ENCODE measurements around the gene EFNA2.

EFNA2 gene

GRCh38 chr19:1260749-1261537 is 24.7 kb upstream of the EFNA2 start:
- peak; percentile 97 for DNase-seq

DNA sequence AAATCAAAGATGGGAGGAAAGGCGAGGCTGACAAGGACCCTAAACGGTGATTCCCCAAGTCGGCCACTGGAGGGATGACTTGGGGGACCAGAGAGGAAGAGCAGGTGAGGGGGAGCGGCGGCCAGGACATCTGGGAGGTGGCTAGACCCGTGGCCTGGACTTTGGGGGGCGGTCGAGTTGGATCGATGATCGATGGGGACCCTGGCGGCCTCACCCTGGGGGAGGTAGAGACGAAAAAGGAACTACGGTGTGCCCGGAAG is 24.2 kb upstream of the EFNA2 start:
- no peak for DNase-seq

GRCh38 chr19:1261798-1262622 is 23.7 kb upstream of the EFNA2 start:
- DNase-seq: no peak

DNA sequence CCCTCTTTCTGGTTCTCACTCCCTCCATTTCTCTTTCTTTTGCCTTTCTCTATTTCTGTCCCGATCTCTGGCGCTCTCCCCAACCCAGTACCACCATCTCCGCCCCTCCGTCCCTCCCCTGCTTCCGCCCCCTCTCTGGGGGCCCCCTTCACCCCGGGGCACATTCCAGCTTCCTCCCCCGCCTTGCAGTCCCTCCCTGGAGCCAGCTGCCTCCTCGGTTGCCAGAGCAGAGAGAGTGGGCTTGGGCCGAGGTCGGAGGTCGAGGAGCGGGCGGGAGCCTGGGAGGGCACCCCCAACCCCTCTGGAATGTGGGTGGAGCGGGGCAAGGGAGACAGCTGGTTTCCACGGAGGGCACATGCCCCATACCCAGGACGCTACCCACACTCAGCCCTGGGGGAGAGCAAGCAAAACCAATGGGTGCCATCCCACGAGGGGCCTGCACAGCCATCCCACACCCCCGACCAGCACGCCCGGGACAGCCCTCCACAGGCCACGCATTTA is 23.0 kb upstream of the EFNA2 start:
- DNase-seq: no peak

DNA sequence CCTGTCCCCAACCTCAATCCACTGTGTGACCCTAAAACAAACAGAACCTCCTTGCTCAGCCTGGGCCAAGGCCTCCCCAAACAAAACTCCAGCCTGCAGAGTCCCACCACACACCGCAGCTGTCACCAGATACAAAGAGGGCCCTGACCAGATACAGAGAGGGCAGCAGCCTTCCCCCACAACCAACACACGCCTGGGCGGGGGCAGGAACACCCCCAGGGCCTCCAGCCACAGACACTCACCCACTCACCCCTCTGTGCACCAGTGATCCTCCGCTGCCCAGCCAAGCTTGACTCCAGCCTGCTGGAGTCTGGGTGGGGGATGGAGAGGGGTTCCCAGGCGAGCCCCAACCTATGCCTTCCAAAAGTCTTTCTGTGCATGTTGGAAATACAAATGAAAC is 22.5 kb upstream of the EFNA2 start:
- no peak for DNase-seq

DNA sequence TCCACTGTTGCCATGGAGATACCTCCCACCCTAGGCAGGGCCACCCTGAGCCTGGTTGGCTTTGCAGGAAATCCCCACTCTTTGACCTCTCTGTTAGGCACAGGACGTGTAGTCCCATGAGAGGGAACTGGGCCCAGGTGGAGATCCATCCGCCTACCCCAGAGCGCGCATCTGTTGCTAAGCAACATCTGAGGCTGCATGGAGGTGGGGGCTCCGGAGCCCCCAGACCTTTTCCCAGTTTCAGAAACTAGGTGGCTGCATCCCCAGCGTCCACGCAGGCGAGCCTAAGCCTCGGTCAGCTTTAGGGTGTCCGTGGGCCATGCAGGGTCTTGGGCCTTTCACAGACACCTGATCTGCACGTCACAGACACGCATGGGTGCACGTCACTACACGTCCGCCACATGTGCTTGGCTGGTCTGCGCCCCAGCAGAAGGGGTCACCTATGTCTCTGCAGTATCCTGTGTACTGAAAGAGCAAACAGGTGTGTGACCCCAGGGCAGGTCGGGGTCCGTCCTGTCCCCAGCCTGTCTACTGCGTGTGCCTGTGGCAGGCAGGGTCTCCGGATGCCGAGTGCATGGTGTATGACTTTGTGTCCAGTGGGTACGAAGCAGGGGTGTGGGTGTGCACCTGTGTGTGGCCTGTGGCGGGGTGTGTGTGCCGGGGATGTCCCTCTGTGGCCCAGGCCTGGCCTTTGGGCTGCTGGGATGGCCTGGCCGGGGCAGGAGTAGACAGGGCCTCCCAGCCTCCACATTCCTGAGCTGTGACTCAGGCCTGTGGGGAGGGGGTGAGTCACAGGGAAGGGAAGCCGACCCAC is 20.7 kb upstream of the EFNA2 start:
- DNase-seq: peak; percentile 98

DNA sequence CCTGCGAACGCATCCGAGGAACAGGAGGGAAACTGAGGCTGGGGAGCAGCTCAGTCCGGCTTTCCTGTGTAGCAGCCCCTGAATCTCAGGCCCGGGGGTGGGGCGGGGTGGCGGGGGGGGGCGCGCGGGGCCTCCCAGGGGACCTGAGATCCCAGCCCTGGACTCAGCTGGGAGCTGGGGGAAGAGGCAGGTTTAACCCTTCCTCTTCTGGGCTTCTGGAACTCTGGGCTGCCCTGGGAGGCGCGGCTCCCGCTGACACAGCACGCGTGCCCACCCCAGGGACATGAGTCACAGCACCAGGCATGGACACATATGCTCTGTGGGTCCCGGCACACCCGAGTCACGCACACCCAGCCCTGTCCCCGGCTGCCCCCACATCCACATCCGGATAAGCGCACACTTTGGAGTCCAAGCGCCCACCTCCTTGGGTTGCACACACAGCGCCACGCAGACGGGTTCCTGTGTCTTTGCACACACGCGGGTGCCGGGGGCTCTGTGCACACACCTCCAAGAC is 20.0 kb upstream of the EFNA2 start:
- no peak for DNase-seq

DNA sequence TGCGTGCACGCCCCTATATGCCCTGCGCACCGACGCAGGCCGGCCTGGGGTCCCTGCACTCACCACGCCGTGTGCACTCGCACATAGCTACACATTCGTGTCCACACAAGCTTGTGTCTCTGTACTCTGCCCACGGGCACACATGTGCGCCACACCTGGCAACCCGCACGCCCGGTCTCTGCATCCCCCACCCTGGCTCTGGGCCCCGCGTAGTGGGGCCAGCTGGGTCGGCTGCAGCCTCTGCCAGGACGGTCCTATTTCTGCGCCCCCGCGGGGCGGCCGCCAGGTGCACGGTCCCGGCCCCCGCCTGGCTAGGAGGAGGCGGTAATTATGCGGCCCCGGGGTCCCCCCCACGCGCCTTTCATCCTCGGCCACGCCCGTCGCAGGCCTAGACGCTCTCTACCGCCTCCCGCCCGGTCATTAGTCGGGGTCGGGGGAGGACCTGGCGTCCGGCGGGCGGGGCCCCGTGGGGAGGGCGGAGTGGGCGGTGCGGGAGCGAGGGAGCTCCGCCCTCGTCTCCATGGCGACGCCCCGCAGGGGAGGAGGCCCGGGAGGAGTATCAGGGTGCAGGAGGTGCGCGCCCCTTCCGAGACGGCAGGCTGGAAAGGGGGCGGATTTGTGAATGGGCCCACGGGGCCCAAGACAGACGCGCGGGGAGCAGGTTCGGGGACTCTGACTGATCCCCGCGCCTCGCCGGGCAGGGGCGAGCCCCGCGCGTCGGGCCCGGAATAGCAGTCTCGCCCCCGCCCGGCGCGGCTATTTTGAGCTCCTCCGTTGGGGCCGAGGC is 19.4 kb upstream of the EFNA2 start:
- DNase-seq: peak; percentile 93

DNA sequence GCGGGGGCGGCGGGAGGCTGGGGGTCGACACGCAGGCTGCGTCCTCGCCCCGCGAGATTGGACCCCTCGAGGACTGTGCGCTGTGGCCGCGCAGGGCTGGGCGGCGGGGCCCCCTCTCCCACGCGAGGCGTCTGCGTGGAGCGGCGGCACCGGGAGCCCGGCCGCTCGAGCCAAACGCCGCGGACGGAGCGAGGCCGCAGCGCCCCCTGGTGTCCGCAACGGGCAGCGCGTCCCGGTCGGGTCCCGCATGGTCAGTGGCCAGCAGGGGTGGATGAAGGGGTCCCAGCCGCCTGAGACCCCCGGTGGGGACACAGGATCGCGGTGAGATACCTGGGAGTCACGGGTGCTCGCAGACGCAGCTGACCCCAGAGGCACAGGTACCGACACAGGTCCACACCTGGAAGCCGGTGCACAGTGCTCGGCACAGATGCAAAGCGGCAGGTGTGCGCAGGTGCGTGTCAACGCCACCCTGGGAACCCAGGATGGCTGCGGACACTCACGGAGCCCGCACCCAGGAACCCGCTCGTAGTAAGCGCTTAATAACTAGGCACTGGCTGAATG is 18.7 kb upstream of the EFNA2 start:
- DNase-seq: peak; percentile 84

- DNase-seq: no peak
Observed at GRCh38 chr19:1267477-1268225, 18.0 kb upstream of the EFNA2 start.

DNA sequence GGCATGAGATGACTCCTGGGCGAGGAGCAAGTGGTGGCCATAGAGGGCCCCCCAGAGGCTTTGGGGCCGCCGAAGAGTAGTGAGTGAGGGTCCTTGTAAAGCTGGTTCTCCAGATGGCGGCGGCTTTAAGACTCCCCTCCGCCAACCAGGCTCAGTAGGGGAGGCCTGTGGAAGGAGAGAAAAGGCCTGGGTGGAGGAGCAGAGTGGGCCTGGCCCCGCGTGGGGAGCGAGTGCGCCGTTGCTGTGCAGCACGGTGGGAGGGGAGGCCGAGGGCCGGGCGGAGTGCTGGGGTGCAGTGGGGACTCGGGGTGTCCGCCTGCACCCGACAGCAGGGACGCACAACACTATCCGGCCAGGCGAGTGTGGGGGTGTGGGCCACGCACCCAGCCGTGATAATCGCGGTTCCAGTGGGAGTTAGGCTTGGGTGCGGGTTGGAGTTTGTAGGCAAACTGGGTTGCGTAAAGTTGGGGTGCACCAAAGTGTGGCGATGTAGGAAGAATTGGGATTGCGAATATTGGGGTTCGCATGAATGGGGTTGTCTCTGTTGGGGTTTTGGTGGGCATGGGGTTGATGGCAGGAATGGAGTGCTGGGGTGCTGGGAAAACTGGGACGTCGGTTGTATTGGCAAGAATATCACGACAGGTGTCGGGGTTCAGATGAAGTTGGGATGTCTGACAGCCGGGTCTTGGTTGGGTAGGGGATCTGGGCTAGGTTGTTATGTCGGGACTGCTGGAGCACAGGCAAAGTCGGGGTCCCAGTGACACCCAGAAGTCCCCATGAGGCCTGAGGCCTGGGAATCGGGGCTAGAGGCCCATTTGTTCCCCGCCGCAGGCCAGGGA is 17.2 kb upstream of the EFNA2 start:
- no peak for DNase-seq

DNA sequence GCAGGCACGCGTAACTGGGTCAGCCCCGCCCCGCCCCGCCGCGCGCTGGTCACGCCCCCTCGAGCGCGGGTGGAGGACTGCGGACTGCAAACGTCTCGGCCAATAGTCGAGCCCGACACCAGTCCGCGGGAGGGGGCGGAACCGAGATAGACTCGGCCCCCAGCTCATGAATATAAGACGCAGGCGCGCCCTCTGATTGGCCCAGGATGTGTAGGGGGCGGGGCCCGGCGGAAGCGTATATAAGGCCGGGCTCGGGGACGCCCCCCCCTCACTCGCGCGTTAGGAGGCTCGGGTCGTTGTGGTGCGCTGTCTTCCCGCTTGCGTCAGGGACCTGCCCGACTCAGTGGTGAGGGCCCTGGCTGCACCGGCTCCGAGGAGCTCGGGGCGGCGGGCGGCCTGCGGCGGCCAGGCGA is 16.6 kb upstream of the EFNA2 start, which contains the start of gene CIRBP:
Gene CIRBP (plus strand): TSS at position 268 of the 413 bp plus-strand sequence. CDS start 1,602 bp downstream, outside the sequence.
- DNase-seq: peak; percentile 99

- peak; percentile 84 for DNase-seq
Observed at GRCh38 chr19:1269478-1270212, 16.0 kb upstream of the EFNA2 start.

DNA sequence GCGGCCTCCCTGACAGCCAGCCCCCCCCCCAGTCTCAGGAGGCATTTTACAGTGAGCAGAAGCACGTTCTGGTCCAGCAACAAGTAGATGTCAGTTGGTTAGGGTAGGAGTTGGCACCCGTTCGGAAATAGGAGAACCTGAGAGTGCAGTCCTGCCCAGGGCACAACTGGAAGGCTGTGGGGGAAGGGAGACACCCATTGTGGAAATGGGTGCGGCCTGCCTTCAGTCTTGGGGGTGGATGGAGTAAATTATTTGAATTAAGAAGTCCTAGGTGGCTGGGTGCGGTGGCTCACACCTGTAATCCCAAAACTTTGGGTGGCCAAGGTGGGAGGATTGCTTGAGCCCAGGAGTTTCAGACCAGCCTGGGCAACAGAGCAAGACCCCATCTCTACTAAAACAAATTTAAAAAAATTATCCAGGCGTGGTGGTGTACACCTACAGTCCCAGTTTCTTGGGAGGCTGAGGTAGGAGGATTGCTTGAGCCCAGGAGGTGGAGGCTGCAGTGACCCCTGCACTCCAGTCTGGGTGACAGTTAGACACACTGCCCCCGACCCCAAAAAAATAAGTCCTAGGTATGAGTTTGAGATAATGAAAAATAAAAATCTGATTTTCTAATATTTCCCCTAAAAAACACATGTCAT is 15.3 kb upstream of the EFNA2 start:
- DNase-seq: no peak

DNA sequence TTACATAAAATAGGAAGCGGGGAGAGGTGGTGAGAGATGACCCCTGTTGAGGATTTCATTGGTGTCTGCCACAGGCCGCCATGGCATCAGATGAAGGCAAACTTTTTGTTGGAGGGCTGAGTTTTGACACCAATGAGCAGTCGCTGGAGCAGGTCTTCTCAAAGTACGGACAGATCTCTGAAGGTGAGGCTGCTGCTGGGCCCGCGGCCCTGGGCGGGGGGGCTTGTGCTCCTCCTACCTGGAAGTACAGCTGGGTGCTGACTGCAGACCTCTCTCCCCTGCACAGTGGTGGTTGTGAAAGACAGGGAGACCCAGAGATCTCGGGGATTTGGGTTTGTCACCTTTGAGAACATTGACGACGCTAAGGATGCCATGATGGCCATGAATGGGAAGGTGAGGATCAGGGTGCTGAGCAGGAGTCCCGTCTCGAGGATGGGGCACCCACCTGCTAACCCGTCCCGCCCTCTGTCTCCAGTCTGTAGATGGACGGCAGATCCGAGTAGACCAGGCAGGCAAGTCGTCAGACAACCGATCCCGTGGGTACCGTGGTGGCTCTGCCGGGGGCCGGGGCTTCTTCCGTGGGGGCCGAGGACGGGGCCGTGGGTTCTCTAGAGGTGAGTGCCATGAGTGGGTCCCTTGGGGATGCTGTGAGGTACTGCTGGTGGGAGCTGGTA is 14.7 kb upstream of the EFNA2 start:
- DNase-seq: no peak

DNA sequence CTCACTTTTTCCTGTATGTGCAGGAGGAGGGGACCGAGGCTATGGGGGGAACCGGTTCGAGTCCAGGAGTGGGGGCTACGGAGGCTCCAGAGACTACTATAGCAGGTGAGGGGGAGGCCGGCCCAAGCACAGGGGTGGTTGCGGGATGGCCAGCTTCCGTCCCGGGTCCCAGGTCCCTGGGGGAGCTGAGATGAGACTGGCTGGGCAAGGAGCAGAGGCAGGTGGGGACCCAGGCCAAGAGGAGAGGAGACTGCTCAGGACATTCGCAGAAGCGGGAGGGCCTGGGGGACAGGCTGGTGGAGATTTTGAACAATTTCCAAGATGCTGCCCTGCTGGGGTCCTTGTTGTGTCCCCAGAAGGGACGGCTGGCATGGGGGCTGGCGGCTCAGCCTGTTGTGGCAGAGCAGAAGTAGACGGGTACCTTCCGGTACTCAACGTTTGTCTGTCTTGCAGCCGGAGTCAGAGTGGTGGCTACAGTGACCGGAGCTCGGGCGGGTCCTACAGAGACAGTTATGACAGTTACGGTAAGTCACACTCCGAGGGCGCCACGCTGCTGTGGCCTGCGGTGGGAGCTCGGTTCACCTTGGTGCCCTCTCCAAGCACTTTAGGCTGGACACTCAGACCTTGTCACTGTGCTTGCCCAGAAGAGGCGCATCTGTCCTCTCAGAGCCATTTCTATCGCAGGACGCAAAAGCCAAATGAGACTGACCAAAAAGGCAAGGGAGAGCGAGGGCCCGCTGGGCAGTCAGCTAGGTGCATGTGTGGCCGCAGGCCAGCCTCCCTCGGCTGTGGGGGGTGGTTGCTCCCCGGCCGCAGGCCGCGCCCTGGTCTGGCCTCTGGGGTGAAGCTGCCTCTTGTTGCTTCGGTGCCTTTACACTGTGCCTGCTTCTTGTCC is 13.9 kb upstream of the EFNA2 start:
- DNase-seq: no peak
